ENCODE data around the gene MINDY4B. TPM values are rescaled to one million over a fixed set of nuclear protein-coding genes. Genes with fewer than 3 reads are reported as not detected.

Gene MINDY4B
- total RNA-seq, 2 donors from 2014 or later, result not detected

DNA sequence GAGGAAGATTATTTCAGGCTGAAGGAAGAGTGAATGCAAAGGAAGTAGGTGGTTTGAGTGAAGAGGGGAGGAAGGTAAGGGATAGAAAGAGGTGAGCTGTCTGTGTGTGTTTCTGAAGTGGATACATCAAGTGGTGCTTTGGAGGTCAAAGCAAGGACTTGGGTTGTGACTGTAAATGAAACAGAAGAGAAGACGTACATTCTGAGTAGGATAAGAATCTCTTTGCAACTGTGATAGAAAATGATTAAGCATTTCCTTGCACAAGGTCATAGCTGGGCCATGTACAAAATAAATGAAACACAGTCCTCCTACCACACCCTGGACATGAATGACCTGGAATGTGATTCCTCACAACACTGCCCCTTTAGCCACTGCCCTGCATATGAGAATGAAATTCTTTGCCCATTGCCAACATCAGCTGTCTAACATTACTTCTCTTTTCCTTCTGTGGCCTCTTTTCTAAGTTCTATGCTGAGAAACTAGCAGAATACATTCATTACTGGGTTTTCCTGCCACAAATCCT is 28.3 kb upstream of the MINDY4B start:
- ATAC-seq, result no peak
- TF ChIP-seq POLR2A (IDR thresholded peaks at IDR 0.05), result no peak
- TF ChIP-seq, protein P1, sequence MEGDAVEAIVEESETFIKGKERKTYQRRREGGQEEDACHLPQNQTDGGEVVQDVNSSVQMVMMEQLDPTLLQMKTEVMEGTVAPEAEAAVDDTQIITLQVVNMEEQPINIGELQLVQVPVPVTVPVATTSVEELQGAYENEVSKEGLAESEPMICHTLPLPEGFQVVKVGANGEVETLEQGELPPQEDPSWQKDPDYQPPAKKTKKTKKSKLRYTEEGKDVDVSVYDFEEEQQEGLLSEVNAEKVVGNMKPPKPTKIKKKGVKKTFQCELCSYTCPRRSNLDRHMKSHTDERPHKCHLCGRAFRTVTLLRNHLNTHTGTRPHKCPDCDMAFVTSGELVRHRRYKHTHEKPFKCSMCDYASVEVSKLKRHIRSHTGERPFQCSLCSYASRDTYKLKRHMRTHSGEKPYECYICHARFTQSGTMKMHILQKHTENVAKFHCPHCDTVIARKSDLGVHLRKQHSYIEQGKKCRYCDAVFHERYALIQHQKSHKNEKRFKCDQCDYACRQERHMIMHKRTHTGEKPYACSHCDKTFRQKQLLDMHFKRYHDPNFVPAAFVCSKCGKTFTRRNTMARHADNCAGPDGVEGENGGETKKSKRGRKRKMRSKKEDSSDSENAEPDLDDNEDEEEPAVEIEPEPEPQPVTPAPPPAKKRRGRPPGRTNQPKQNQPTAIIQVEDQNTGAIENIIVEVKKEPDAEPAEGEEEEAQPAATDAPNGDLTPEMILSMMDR (IDR thresholded peaks at IDR 0.05), result no peak

DNA sequence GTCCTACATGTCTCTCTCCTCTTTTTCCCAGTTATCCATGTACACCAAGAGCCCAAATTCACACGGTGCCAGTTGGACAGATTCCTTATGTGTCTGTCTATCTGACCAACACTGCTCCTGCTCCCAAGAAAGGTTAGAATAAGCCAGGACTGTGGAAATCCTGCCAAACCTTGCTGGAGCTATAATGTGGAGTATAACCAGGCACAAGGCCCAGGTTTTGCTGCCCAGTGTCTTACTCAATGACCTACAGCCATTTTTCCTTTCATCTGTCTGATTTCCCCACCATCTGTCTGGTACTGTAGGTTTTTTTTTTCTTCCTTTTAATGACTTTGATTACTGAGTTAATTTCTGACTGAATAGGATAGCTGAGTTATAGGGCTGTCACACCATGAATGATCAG is 26.5 kb upstream of the MINDY4B start:
- Histone ChIP-seq H3K36me3 (replicated peaks in 1 of 2; ENCODE audit: insufficient read depth in 1 of 2, low read depth in 2 of 2) (no peaks in the 10 kb centered on the region), H3K27me3 (no peaks in the 10 kb centered on the region), H3K27ac (no peak overlapping the region), H3K4me1 (no peaks in the 10 kb centered on the region), H3K9me3 (no peaks in the 10 kb centered on the region), H3K4me3 (no peak overlapping the region)
- WGBS, 2 donors, result 81 to 94% methylated on average over 1 of the region's 1 CpG
- DNase-seq (no peak), ATAC-seq (no peak)
- intact Hi-C loops (cut with DNase I), result loop anchor here (10.0 kb wide), 1 partner anchor 213 kb away; no protein-coding TSS in a partner anchor
- TF ChIP-seq POLR2A (IDR thresholded peaks at IDR 0.05), result no peak
- TF ChIP-seq, protein P1 (IDR thresholded peaks at IDR 0.05), result no peak

More for the DNA sequence above, 28.3 kb upstream of the MINDY4B start:
- Histone ChIP-seq H3K36me3 (replicated peaks in 1 of 2; ENCODE audit: insufficient read depth in 1 of 2, low read depth in 2 of 2) (no peaks in the 10 kb centered on the region), H3K27ac (no peak overlapping the region), H3K4me1 (no peaks in the 10 kb centered on the region), H3K4me3 (no peak overlapping the region), H3K27me3 (no peaks in the 10 kb centered on the region), H3K9me3 (no peaks in the 10 kb centered on the region)
- intact Hi-C loops (cut with DNase I), result loop anchor here (10.0 kb wide), 1 partner anchor 211 kb away; no protein-coding TSS in a partner anchor
- DNase-seq, result no peak
- WGBS, 2 donors, result 0 to 30% methylated on average over 1 of the region's 1 CpG

DNA sequence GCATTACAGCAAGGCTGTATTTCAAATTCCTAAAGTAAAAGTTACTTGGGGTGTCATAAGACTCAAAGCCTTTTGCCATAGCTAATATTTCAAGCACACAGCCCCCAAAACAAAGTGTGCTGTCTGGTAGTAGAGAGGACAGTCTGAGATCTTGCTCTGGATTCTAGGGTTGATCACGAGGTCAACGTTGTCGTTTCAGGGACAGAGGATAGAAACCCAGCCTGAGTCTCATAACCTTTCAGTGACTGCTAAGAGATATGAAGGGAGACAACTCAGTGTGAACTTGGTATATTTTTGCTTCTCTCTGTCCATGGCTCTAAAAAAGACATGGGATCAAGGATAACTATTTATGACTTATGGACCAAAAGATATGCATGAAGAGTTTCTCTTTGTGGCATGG is 25.6 kb upstream of the MINDY4B start:
- Histone ChIP-seq H3K9me3 (no peaks in the 10 kb centered on the region), H3K27ac (no peak overlapping the region), H3K36me3 (replicated peaks in 1 of 2; ENCODE audit: insufficient read depth in 1 of 2, low read depth in 2 of 2) (no peaks in the 10 kb centered on the region), H3K4me3 (no peak overlapping the region), H3K4me1 (peaks cover 1% of the 10 kb centered on the region), H3K27me3 (no peaks in the 10 kb centered on the region)
- intact Hi-C loops (cut with DNase I), result loop anchor here (10.0 kb wide), 1 partner anchor 214 kb away; no protein-coding TSS in a partner anchor
- TF ChIP-seq, protein P1 (IDR thresholded peaks at IDR 0.05), result no peak
- no peak for TF ChIP-seq POLR2A (IDR thresholded peaks at IDR 0.05)
- no peak for DNase-seq
- no peak for ATAC-seq
- WGBS, 2 donors, result 42 to 45% methylated on average over 3 of the region's 3 CpGs

DNA sequence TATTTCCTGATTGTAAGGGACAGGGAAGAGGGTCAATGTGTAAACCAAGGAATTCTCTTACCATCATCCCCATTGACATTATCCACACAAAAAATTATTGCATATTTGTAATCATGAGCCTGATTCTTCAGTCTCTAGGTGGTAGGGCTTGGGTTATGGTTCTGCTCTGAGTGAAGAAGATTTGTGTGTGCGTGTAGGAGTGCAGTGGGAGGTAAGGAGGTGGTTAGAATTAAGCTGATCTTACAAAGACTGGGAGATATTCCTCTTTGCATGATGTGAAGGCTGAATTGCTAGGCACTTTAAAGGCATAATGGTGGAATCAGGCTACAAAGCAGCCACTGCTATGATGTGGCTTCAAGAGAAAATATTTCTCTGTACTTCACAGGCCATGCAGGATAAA is 23.0 kb upstream of the MINDY4B start:
- ATAC-seq (no peak), DNase-seq (no peak)
- Histone ChIP-seq H3K27ac (no peak overlapping the region), H3K9me3 (no peaks in the 10 kb centered on the region), H3K4me1 (peaks cover 3% of the 10 kb centered on the region), H3K4me3 (no peak overlapping the region), H3K36me3 (replicated peaks in 1 of 2; ENCODE audit: insufficient read depth in 1 of 2, low read depth in 2 of 2) (no peaks in the 10 kb centered on the region), H3K27me3 (no peaks in the 10 kb centered on the region)
- TF ChIP-seq POLR2A (IDR thresholded peaks at IDR 0.05), result no peak
- TF ChIP-seq, protein P1 (IDR thresholded peaks at IDR 0.05), result no peak
- intact Hi-C loops (cut with DNase I), result no loop called here
- WGBS, 2 donors, result 94 to 100% methylated on average over 1 of the region's 1 CpG

DNA sequence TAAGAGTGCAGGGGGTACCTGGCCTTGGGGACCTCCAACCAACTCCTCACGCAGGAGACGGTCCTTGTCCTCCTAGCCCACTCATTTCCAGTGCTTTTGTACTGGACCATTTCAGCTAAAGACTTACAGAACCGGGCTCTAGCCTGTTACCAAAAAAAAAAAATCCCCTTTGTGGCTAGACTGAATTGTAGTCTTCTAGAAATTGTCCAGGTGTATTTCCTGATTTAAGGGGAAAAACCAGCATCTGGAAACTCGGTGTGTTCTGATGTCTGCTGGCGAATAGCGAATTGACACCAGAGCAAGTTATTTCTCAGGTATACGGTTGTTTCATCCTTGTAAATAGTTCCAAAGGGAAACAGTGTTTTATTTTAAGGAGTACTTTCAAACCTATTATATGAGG is 21.1 kb upstream of the MINDY4B start:
- ATAC-seq, result no peak
- intact Hi-C loops (cut with DNase I), result no loop called here

More for the DNA sequence above, 21.1 kb upstream of the MINDY4B start:
- WGBS, 2 donors, result 75 to 76% methylated on average over 7 of the region's 7 CpGs
- Histone ChIP-seq H3K36me3 (replicated peaks in 1 of 2; ENCODE audit: insufficient read depth in 1 of 2, low read depth in 2 of 2) (no peaks in the 10 kb centered on the region), H3K4me1 (peaks cover 3% of the 10 kb centered on the region), H3K9me3 (no peaks in the 10 kb centered on the region), H3K27ac (no peak overlapping the region), H3K27me3 (no peaks in the 10 kb centered on the region), H3K4me3 (no peak overlapping the region)
- TF ChIP-seq, protein P1 (IDR thresholded peaks at IDR 0.05), result no peak
- TF ChIP-seq POLR2A (IDR thresholded peaks at IDR 0.05), result no peak
- DNase-seq, result no peak
